ENCODE data around the gene ARIH2. TPM values are rescaled to one million over a fixed set of nuclear protein-coding genes. Genes with fewer than 3 reads are reported as not detected.
A peak's percentile ranks its signal among the peaks of the same experiment; 100 is the strongest.

The ARIH2 gene
- total and polyA plus RNA-seq, 2 of the 8 experiments (the other 6 are each of a cell fraction or from before 2014, with no cell fraction given) = 72.9 to 136 TPM

GRCh38 chr3:49028673-49029562 is 110.3 kb downstream of the ARIH2 start, which contains the start of gene IMPDH2 (continued):
- TF ChIP-seq JUN (IDR thresholded peaks at IDR 0.05; ENCODE audit: low read depth, low read length) = no peak
- peak; percentile 90 for TF ChIP-seq KDM4A (IDR thresholded peaks at IDR 0.05; ENCODE audit: low read depth, low read length, severe bottlenecking)
- peak in 1 of 2 experiments; percentile 16; a peak in 1 of 4 replicates for TF ChIP-seq RAD21 (IDR thresholded peaks at IDR 0.05 in 1 of 2, conservative IDR thresholded peaks at IDR 0.05 in 1 of 2; ENCODE audit: low read depth in 2 of 2, low read length in 2 of 2)
- peak; percentile 80; the same call in 1 of the 2 replicates for TF ChIP-seq SP4 (IDR thresholded peaks at IDR 0.05; ENCODE audit: low read length)
- TF ChIP-seq GTF2F1 (IDR thresholded peaks at IDR 0.05; ENCODE audit: borderline replicate concordance, low read depth, low read length) = peak; percentile 21; the same call in 1 of the 2 replicates
- no peak for TF ChIP-seq BRCA1 (IDR thresholded peaks at IDR 0.05; ENCODE audit: low read depth, low read length)
- TF ChIP-seq USF2 (IDR thresholded peaks at IDR 0.05; ENCODE audit: low read length) = no peak
- no peak for TF ChIP-seq RFX5 (IDR thresholded peaks at IDR 0.05; ENCODE audit: borderline replicate concordance, low read depth, low read length)
- TF ChIP-seq CBX5 (IDR thresholded peaks at IDR 0.05; ENCODE audit: low read depth, low read length) = no peak
- peak in 1 of 2 experiments; percentile 98; a peak in 2 of 3 replicates for TF ChIP-seq POLR2A (IDR thresholded peaks at IDR 0.05; ENCODE audit: control extremely low read depth in 1 of 2, low read depth in 2 of 2, low read length in 2 of 2)
- no peak for TF ChIP-seq GABPA (IDR thresholded peaks at IDR 0.05; ENCODE audit: borderline replicate concordance, insufficient read depth, low read length)

Measured in H1 (cell line).